B cell (primary cell): ENCODE measurements around the gene MPIG6B.

Experiments used
- CTCF ChIP-seq: fragments of 200-600 bp; IDR thresholded peaks from one replicate; pipeline ENCODE4 v1.8.0; 2022; ENCODE audit warnings: antibody characterized with exemption, mild to moderate bottlenecking
- EZH2 ChIP-seq: IDR thresholded peaks from 2 replicates; pipeline ENCODE4 v1.6.1; 2012; ENCODE audit warnings: borderline replicate concordance, low read depth, mild to moderate bottlenecking, moderate library complexity, low read length; ENCODE audit not compliant: insufficient read depth, poor library complexity, severe bottlenecking

DNA sequence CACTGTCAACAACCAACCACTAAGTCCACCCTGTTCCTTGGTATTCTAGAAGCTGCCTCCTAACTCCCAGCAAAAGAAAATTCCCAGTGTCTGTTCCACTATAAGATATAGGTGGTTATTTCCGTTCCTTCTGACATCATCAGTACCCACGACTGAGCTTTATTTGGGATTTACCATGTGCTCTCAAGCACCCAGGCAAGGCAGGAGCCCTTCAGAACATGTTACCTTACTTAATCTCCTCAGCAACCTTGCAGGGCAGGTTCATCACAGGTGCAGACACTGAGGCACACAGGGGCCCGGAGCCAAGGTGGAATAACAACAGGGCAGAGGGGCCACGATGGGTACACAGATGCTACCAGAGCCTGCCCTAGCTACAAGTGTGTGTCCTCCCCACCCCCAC lies 30.8 kb upstream of the MPIG6B start:
- TF ChIP-seq CTCF, result no peak
- no peak for TF ChIP-seq EZH2
